Measurements from ENCODE around the gene ZC3H7A.
A peak's percentile ranks its signal among the peaks of the same experiment; 100 is the strongest.

The ZC3H7A gene

DNA sequence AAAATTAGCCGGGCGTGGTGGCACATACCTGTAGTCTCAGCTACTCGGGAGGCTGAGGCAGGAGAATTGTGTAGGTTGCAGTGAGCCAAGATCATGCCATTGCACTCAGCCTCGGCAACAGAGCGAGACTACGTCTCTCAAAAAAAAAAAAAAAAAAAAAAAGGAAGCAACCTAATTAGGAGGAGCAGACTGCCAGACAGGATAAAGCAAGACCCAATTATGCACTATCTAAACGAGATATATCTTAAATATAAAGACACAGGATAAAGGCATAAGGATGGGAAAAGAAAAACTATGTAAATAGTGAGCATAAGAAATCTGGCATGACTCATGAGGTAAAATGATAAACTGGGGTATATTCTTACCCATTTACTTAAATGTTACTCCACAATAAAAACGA is 59.3 kb downstream of the ZC3H7A start:
- DNase-seq (ENCODE audit: low spot score) = no peak

GRCh38 chr16:11736903-11737302 is 60.2 kb downstream of the ZC3H7A start:
- no peak for DNase-seq (ENCODE audit: low spot score)

- no peak for DNase-seq (ENCODE audit: low spot score)
These were observed 61.3 kb downstream of the ZC3H7A start for GRCh38 chr16:11735787-11736186.

DNA sequence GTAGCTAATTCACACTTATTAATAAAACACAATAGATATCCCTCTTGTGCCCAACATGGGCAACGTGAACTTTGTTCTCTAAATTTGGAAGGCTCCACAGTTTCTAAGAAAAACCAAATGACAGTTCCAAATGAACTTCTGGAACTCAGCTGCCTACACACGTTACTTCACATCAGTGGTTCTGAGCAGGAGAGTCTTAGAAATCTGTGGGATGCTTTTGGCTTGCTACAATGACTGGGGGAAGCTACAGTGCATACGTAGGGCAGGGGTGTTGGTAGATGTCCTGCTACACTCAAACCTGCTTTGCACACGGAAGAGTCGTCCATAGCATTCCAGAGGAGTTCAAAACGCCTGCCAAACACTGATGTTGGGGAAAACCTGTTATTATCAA is 62.4 kb downstream of the ZC3H7A start:
- DNase-seq (ENCODE audit: low spot score) = no peak

- DNase-seq (ENCODE audit: low spot score) = no peak
These were observed 62.9 kb downstream of the ZC3H7A start for GRCh38 chr16:11734025-11734652.

- DNase-seq (ENCODE audit: low spot score) = no peak
These were observed 65.8 kb downstream of the ZC3H7A start for GRCh38 chr16:11731222-11731621.

- no peak for DNase-seq (ENCODE audit: low spot score)
These were observed 67.3 kb downstream of the ZC3H7A start for GRCh38 chr16:11729787-11730186.

- no peak for DNase-seq (ENCODE audit: low spot score)
These were observed 69.1 kb downstream of the ZC3H7A start for GRCh38 chr16:11727796-11728543.

- no peak for DNase-seq (ENCODE audit: low spot score)
These were observed 71.0 kb downstream of the ZC3H7A start for GRCh38 chr16:11726008-11726407.

DNA sequence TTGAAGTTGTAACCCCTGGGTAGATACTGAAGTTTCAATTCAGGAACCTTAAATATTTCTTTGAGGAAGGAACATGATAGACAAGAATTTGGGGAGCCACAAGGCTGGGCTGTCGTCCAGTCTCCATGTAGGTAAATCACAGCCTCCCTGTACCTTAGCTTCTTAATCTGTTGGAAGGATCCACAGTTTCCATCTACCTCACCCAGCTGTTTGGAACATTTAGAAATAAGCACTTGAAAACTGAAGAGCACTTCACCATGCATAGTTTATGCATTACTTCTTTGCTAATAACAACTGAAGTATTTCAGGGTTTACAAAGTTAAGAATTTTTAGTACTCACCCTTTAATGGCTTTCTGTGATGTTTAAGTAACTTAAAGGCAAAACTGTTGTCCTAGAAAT is 71.6 kb downstream of the ZC3H7A start:
- DNase-seq (ENCODE audit: low spot score) = no peak

- DNase-seq (ENCODE audit: low spot score) = no peak
These were observed 74.6 kb downstream of the ZC3H7A start for GRCh38 chr16:11722468-11722808.

GRCh38 chr16:11721781-11722467 is 75.1 kb downstream of the ZC3H7A start:
- no peak for DNase-seq (ENCODE audit: low spot score)

DNA sequence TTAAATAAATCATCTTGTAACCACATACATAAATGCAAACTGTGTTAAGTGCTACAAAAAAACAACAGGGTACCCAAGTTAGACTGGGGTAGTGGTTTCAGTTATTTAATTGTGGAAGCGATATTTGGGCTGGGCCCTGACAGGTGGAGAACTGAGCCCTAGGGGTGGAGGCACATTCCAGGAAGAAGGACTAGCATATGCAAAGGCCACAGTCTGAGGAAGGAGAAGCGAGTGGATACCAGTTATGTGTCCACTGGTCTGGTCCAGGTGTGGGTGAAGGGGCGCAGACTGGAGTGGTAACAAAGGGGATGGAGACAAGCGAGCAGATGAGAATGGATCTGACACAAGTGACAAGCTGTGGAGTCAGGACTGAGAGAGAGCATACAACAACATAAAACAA is 77.3 kb downstream of the ZC3H7A start:
- DNase-seq (ENCODE audit: low spot score) = no peak

DNA sequence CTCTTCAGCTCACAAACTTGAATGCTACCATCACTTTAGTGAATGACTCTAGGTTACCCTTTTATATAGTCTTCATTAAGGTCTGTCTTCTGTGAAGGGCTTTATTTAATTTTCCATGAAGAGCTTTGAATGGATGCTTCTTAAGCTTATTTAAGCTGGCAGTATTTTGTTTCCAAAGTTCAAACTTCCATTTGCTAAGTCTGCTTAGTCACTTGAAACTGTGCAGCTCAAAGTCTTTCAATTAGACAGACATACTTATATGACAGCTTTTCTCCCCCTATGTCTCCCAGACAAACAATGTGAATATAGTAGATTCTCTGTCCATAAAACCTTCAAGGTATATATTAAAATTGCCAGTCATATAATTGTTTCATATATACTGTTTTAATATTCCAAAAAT is 77.9 kb downstream of the ZC3H7A start:
- DNase-seq (ENCODE audit: low spot score) = no peak

- no peak for DNase-seq (ENCODE audit: low spot score)
These were observed 79.2 kb downstream of the ZC3H7A start for GRCh38 chr16:11717811-11718210.

DNA sequence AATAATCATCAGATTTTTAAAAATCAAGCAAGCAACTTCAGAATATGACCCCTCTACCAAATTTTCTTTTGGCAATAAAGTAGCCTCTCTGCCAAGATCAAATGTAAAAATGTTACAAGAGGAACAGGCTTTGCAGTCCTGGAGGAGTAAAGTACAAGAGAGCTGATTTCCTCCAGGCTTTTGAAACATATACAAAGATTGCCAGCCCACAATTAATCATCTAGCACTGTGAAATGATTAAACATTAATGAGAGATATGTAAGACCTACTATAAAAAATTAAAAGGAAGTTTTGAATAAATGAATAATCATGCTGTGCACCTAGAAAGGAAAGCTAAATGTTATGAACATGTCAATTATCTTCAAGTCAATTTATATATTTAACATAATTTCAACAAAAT is 80.7 kb downstream of the ZC3H7A start:
- no peak for DNase-seq (ENCODE audit: low spot score)

GRCh38 chr16:11715246-11715947 is 81.7 kb downstream of the ZC3H7A start:
- no peak for DNase-seq (ENCODE audit: low spot score)

GRCh38 chr16:11712122-11712521 is 84.9 kb downstream of the ZC3H7A start:
- DNase-seq (ENCODE audit: low spot score) = no peak

DNA sequence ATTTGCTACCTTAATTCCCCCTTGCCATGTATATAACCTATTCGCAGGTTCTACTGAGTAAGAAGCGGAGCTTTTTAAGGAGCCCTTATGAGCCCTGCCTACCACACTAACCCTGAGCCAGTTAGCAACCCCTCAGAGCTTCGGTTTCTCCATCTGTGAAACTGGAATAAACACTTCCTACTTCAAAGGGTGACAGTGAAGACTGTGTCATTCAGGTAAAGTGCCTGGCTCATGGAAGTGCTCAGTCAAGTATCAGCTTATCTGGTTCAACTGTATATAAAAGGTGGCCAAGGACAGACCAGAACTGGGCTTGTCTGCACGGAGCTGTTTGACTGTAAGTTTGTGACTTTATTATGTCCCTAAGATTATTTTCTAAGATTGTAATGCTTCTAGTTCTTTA is 85.4 kb downstream of the ZC3H7A start:
- no peak for DNase-seq (ENCODE audit: low spot score)

GRCh38 chr16:11708421-11708820 is 88.6 kb downstream of the ZC3H7A start:
- DNase-seq (ENCODE audit: low spot score) = peak; percentile 28

DNA sequence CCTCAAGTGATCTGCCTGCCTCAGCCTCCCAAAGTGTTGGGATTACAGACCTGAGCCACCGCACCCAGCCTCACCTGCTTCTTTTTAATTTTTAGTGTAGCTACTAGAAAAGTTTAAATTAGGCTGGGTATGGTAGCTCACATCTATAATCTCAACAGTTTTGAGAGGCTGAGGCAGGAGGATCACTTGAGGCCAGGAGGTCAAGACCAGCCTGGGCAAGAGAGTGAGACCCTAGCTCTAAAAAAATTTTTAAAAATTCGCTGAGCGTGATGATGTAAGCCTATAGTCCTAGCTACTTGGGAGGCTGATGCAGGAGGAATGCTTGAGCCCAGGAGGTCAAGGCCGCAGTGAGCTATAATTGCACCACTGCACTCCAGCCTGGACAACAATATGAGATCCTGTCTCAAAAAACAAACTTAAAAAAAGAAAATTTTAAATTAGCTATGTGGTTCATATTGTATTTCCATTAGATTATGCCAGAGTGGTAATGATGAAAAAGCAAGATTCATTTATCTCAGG is 89.3 kb downstream of the ZC3H7A start:
- DNase-seq (ENCODE audit: low spot score) = no peak

GRCh38 chr16:11706180-11706742 is 90.8 kb downstream of the ZC3H7A start:
- DNase-seq (ENCODE audit: low spot score) = no peak

Measured in GM03348 (cell line).